Measurements from ENCODE around the gene SCML1. TPM values are rescaled to one million over a fixed set of nuclear protein-coding genes. Genes with fewer than 3 reads are reported as not detected.

Gene SCML1
- total RNA-seq, 1 experiment from 2014 or later, result 1.6 TPM

DNA sequence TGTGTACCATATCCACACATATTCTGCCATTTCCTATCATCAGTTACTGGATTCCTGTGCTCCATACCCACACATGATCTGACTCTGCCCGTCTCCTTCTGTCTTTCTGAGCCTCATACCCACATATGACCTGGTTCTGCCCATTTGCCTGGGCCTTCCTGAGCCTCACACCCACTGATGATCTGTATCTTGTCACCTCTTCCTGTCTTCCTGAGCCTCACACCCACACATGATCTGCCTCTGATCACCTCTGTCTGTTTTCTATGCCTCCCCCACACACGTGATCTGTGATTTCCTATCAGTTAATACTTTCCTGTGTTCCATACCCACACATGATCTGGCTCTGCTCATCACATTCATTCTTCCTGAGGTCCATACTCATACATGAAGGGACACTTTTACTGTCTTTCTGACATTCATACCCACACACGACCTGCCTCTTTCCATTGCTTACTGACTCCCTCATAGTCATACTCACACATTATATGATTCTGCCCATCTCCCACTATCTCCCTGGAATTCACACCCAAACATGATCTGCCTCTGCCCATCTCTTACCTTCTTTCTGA is 32.5 kb downstream of the SCML1 start:
- Mint-ChIP-seq H3K4me3 (no peak overlapping the region), H3K27me3 (ENCODE audit: low read depth) (no peaks in the 10 kb centered on the region), H3K9me3 (no peaks in the 10 kb centered on the region), H3K36me3 (ENCODE audit: insufficient read depth in 1 of 3, low read depth in 3 of 3) (no peaks in the 10 kb centered on the region), H3K27ac (no peak overlapping the region), H3K4me1 (no peaks in the 10 kb centered on the region)
- no CpG with 5 or more reads among the region's 3 CpGs for WGBS (ENCODE audit: extremely low coverage, insufficient read length, low lambda C conversion rate)
- Histone ChIP-seq H3K4me1 (ENCODE audit: insufficient read depth, low read length) (no peaks in the 10 kb centered on the region), H3K23ac (ENCODE audit: insufficient read length, low read depth, low read length) (no peak overlapping the region), H3K23me2 (ENCODE audit: insufficient read length, low read depth, low read length, poor library complexity, severe bottlenecking) (no peaks in the 10 kb centered on the region), H3K4me2 (ENCODE audit: insufficient read depth, insufficient read length, low read length) (no peak overlapping the region), H3K27me3 (ENCODE audit: insufficient read depth, low read length) (peaks cover 6% of the 10 kb centered on the region; the same call in 1 of the 2 replicates), H3K27ac (ENCODE audit: insufficient read length, low read depth, low read length) (no peak overlapping the region), H2BK20ac (ENCODE audit: low read depth, low read length, poor library complexity, severe bottlenecking) (no peak overlapping the region), H2AK5ac (ENCODE audit: insufficient read length, low read length) (no peak overlapping the region), H3K79me2 (ENCODE audit: insufficient read depth, low read length) (no peaks in the 10 kb centered on the region), H3K9ac (ENCODE audit: extremely low read depth, insufficient read length, low read length) (no peak overlapping the region), H4K5ac (ENCODE audit: insufficient read length, low read depth, low read length) (no peak overlapping the region), H4K91ac (ENCODE audit: insufficient read length, low read depth, low read length) (no peak overlapping the region), H3K9me3 (ENCODE audit: control insufficient read depth, low read depth, low read length) (peaks cover 30% of the 10 kb centered on the region), H2BK5ac (ENCODE audit: insufficient read length, low read length) (no peak overlapping the region), H3T11ph (ENCODE audit: low read length) (no peak overlapping the region), H2BK12ac (ENCODE audit: insufficient read length, low read depth, low read length) (no peak overlapping the region), H3K56ac (ENCODE audit: insufficient read length, low read depth, low read length) (no peak overlapping the region), H4K8ac (replicated peaks; ENCODE audit: insufficient read length, low read depth, low read length) (no peak overlapping the region), H2BK120ac (ENCODE audit: low read depth, low read length, poor library complexity, severe bottlenecking) (no peak overlapping the region), H3K79me1 (ENCODE audit: insufficient read depth, low read depth, low read length, poor library complexity, severe bottlenecking) (no peaks in the 10 kb centered on the region), H3K4ac (ENCODE audit: low read depth, low read length) (no peak overlapping the region), H2AFZ (ENCODE audit: low read length) (no peak overlapping the region), H4K20me1 (ENCODE audit: control insufficient read depth, insufficient read depth, insufficient read length) (no peaks in the 10 kb centered on the region), H3K18ac (ENCODE audit: insufficient read length, low read depth, low read length) (no peak overlapping the region), H3K14ac (ENCODE audit: insufficient read depth, low read length) (no peak overlapping the region), H2BK15ac (ENCODE audit: low read depth, low read length) (no peak overlapping the region)
- TF ChIP-seq, protein P1, sequence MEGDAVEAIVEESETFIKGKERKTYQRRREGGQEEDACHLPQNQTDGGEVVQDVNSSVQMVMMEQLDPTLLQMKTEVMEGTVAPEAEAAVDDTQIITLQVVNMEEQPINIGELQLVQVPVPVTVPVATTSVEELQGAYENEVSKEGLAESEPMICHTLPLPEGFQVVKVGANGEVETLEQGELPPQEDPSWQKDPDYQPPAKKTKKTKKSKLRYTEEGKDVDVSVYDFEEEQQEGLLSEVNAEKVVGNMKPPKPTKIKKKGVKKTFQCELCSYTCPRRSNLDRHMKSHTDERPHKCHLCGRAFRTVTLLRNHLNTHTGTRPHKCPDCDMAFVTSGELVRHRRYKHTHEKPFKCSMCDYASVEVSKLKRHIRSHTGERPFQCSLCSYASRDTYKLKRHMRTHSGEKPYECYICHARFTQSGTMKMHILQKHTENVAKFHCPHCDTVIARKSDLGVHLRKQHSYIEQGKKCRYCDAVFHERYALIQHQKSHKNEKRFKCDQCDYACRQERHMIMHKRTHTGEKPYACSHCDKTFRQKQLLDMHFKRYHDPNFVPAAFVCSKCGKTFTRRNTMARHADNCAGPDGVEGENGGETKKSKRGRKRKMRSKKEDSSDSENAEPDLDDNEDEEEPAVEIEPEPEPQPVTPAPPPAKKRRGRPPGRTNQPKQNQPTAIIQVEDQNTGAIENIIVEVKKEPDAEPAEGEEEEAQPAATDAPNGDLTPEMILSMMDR (conservative IDR thresholded peaks at IDR 0.05), result no peak
- DNase-seq, result no peak
